ENCODE measurements around the gene CALD1.
A peak's percentile ranks its signal among the peaks of the same experiment; 100 is the strongest.

Gene CALD1

DNA sequence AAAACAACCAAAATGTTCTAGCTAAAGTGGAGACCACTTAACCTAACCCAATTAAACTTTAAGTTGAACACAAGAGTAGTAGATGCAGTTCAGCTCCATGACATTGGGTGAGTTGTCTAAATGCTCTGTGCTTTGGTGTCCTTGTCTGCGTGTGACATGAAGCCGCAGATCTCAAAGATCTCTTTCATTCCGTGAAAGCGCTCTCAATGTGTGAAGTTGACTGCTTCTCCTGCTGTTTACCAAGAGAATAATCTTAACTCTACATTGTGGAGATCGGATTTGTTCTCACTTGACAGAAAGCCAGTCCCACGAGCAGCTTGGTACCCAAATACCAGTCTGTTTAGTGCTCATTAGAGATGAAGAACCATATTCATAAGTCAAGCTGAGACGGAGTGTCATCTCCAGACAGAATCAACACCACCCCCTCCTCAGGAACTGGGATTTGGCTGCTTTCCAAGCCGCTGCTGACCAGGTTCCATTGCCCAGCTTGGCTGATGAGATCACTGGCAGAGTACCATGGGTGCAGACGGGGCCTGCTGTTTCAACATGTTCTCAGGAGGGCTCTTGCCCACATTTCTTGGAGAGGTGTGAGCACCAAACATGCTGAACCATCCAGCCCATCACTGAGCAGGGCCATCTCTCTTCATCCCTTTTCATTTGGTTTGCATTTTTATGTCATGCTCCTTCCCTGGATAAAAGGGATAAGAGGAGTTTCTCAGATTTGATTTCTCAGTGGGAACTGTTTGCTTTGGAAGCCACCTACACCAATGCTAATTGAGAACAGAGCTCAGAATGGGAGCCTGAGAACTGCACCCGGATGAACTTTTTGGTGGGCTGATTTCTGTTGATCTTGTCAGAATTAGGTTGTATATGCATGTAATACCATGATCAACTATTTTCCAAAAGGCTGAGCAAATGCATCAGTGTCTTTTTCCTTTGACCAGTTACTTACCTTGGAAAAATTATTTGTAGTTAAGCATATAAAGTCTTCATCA, 111.1 kb downstream of the CALD1 start:
- peak; percentile 85 for DNase-seq (ENCODE audit: low read depth, low spot score)
- in situ Hi-C loops (cut with HindIII; ENCODE audit: low sequenced_read_pairs), result no loop called here
- no peak for TF ChIP-seq CTCF (IDR thresholded peaks at IDR 0.05; ENCODE audit: low read depth, low read length)
- no peak overlapping the region for H3K4me3 ChIP-seq (ENCODE audit: low read depth, low read length)

- no peak for TF ChIP-seq CTCF (IDR thresholded peaks at IDR 0.05; ENCODE audit: low read depth, low read length)
- DNase-seq (ENCODE audit: low read depth, low spot score), result peak; percentile 97
- H3K4me3 ChIP-seq (ENCODE audit: low read depth, low read length), result peak overlapping the region; percentile 60
- in situ Hi-C loops (cut with HindIII; ENCODE audit: low sequenced_read_pairs), result no loop called here
Observed at GRCh38 chr7:134891262-134891695, 111.8 kb downstream of the CALD1 start.

DNA sequence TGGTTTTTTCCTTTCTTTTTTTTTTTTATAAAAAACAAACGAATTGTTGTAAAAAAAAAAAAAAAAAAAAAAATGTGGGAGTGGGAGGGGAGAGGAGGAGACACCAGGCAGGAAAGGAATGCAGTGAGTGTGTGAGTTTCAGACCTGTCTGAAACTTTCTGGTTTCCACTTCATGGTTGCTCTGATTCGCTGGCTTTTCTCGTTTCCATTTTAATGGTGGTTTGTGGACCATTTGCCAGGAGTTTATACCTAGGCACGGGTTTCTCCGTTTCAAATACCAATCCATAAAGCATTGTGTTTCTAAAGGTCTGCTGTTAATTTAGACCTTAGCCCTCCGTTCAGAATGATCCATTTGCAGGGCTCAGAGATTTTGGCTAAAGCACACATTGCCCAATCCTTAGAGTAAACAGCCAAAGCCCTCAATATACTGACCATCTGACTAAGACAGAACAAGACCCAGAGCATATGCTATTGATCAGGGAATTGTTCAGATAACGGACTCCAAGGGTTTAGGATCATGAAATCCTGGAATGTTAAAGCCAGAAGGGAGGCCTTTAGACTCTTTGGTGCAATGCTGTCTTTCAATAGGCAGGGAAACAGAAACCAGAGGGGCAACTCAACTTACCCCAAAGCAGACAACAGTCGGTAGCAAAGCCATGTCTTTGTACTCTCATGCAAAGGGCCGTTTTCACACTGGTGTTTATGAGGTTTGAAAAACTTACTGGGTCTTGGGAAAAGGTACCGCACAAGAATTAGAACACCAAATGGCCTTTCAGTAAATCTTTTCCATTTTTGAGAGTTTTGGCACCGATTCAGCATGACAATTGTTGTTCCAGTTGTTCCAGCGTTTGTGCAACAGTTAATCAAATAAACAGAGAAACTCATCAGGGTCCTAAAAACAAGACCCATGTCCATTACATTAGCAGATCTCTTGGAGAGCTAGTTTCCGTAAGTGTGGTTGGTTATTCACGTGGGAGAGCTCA, 112.6 kb downstream of the CALD1 start:
- H3K4me3 ChIP-seq (ENCODE audit: low read depth, low read length), result peak overlapping the region; percentile 60
- in situ Hi-C loops (cut with HindIII; ENCODE audit: low sequenced_read_pairs), result no loop called here
- TF ChIP-seq CTCF (IDR thresholded peaks at IDR 0.05; ENCODE audit: low read depth, low read length), result no peak
- DNase-seq (ENCODE audit: low read depth, low spot score), result peak; percentile 34

DNA sequence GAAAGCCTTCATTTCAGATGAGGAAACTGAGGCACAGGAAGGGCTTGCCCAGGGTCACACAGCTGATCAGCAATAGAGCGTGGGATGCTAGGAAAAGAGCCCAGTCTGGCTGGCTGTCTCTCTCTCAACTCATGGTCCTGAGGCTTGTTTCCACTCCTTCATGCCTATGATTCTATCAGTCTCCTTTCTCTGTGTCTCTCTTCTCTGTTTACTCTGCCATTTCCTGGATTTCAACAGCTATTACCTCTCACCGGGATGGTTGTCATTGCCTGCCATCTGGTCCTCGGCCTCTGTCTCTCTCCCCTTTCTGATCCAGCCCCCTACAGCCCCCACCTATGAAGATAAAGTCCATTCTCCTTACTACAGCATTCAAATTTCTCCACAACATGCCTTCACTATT, 113.5 kb downstream of the CALD1 start:
- in situ Hi-C loops (cut with HindIII; ENCODE audit: low sequenced_read_pairs), result no loop called here
- DNase-seq (ENCODE audit: low read depth, low spot score), result no peak
- no peak for TF ChIP-seq CTCF (IDR thresholded peaks at IDR 0.05; ENCODE audit: low read depth, low read length)

DNA sequence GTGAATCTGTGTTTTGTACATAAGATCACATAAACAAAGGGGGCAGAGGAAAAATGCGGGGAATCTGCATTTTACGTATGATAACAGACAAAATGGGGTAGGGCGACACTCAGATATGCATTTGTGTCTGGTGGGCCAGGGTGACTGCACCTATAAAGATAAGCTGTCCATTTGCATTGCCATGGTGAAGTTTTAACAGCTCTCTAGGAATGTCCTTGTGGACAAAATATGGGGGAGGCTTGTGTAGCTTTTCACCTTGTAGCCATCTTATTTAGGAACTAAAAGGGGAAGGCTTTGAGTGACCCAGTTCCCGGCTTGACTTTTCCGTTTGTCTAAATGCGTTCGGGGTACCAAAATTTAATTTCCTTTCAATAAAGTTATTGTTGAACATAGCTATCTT, 114.5 kb downstream of the CALD1 start:
- DNase-seq (ENCODE audit: low read depth, low spot score), result no peak
- no peak overlapping the region for H3K4me3 ChIP-seq (ENCODE audit: low read depth, low read length)

More for the DNA sequence above, 113.5 kb downstream of the CALD1 start:
- H3K4me3 ChIP-seq (ENCODE audit: low read depth, low read length), result peak overlapping the region; percentile 60

More for the DNA sequence above, 114.5 kb downstream of the CALD1 start:
- TF ChIP-seq CTCF (IDR thresholded peaks at IDR 0.05; ENCODE audit: low read depth, low read length), result no peak
- in situ Hi-C loops (cut with HindIII; ENCODE audit: low sequenced_read_pairs), result no loop called here

Measured in astrocyte of the spinal cord (primary cell).